ENCODE data around the gene ZBTB34. TPM values are rescaled to one million over a fixed set of nuclear protein-coding genes. Genes with fewer than 3 reads are reported as not detected.

Gene ZBTB34
- total RNA-seq, 2 donors from 2014 or later: 9.9 to 16.6 TPM

DNA sequence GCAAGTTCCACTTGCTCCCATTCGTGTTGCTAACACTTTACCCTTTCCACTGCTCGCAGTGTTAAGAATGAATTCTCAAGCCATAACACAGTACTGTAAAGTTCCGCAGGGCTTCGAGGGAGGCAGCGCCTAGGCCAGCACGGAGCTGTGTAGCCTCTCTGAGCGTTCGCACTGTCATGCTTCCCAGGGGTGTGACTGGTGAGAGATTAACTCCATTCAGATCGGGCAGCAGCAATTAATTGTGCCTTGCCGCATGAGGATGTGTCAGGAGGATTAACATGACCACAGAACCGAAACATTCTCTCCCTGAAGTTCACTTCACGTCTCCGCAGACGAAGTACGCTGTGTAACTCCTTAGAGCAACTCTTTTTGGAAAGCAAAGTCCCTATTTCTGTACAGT lies 23.2 kb downstream of the ZBTB34 start:
- no peak for DNase-seq (ENCODE audit: low spot score)
- no peak for ATAC-seq (ENCODE audit: insufficient number of reproducible peaks, low FRiP score, low read depth)
- TF ChIP-seq, protein P1, sequence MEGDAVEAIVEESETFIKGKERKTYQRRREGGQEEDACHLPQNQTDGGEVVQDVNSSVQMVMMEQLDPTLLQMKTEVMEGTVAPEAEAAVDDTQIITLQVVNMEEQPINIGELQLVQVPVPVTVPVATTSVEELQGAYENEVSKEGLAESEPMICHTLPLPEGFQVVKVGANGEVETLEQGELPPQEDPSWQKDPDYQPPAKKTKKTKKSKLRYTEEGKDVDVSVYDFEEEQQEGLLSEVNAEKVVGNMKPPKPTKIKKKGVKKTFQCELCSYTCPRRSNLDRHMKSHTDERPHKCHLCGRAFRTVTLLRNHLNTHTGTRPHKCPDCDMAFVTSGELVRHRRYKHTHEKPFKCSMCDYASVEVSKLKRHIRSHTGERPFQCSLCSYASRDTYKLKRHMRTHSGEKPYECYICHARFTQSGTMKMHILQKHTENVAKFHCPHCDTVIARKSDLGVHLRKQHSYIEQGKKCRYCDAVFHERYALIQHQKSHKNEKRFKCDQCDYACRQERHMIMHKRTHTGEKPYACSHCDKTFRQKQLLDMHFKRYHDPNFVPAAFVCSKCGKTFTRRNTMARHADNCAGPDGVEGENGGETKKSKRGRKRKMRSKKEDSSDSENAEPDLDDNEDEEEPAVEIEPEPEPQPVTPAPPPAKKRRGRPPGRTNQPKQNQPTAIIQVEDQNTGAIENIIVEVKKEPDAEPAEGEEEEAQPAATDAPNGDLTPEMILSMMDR (IDR thresholded peaks at IDR 0.05): no peak

DNA sequence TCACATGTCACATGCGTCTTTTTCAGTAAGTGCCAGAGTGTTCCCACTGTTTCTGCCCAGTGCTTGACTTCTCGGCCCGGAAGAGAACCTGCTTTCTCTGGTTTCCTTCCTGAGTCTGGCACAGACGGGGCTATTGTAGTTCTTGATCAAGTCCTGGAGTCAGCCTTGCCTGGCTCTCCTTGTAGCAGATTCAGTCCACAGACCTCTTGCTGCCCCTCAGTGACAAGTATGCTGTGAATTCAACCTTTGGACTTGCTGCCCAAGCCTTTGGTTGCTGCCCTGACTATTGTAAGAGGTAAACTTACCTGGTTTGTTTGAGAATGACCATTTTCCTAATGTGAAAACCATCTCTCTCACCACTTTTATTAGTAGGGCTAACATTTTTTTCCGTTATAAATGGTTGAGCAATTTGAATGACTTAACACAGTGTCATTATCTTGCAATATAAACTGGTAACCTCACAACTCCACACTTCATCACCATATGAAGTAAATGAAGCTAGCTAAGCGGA lies 24.7 kb downstream of the ZBTB34 start:
- Histone ChIP-seq H3K27ac (no peak overlapping the region), H3K4me3 (no peak overlapping the region), H3K36me3 (peaks cover 8% of the 10 kb centered on the region), H3K9me3 (no peaks in the 10 kb centered on the region), H3K4me1 (ENCODE audit: control insufficient read depth in 1 of 2, low read depth in 2 of 2) (peaks cover 0 to 16% of the 10 kb centered on the region in 2 donors), H3K27me3 (replicated peaks; ENCODE audit: insufficient read depth) (no peaks in the 10 kb centered on the region)
- ATAC-seq (ENCODE audit: insufficient number of reproducible peaks, low FRiP score, low read depth): no peak
- TF ChIP-seq, protein P1 (IDR thresholded peaks at IDR 0.05): no peak
- no peak for DNase-seq (ENCODE audit: low spot score)

More for the DNA sequence above, 23.2 kb downstream of the ZBTB34 start:
- no peaks in the 10 kb centered on the region for H3K27me3 ChIP-seq (replicated peaks; ENCODE audit: insufficient read depth)
- no peaks in the 10 kb centered on the region for H3K9me3 ChIP-seq
- H3K4me1 ChIP-seq (ENCODE audit: control insufficient read depth in 1 of 2, low read depth in 2 of 2): peaks cover 0 to 16% of the 10 kb centered on the region in 2 donors
- H3K36me3 ChIP-seq: peaks cover 13% of the 10 kb centered on the region
- no peak overlapping the region for H3K27ac ChIP-seq
- H3K4me3 ChIP-seq: no peak overlapping the region

- no peak for DNase-seq (ENCODE audit: low spot score)
- ATAC-seq (ENCODE audit: insufficient number of reproducible peaks, low FRiP score, low read depth): no peak
- Histone ChIP-seq H3K27ac (no peak overlapping the region), H3K9me3 (no peaks in the 10 kb centered on the region), H3K36me3 (peaks cover 3% of the 10 kb centered on the region), H3K4me3 (no peak overlapping the region), H3K4me1 (ENCODE audit: control insufficient read depth in 1 of 2, low read depth in 2 of 2) (peaks cover 0 to 6% of the 10 kb centered on the region in 2 donors), H3K27me3 (replicated peaks; ENCODE audit: insufficient read depth) (no peaks in the 10 kb centered on the region)
- TF ChIP-seq, protein P1 (IDR thresholded peaks at IDR 0.05): no peak
Observed at GRCh38 chr9:126886034-126886822, 25.8 kb downstream of the ZBTB34 start.

- DNase-seq (ENCODE audit: low spot score): no peak
- Histone ChIP-seq H3K4me3 (no peak overlapping the region), H3K27ac (no peak overlapping the region), H3K4me1 (ENCODE audit: control insufficient read depth in 1 of 2, low read depth in 2 of 2) (no peaks in the 10 kb centered on the region), H3K9me3 (no peaks in the 10 kb centered on the region), H3K36me3 (peaks cover 3% of the 10 kb centered on the region), H3K27me3 (replicated peaks; ENCODE audit: insufficient read depth) (no peaks in the 10 kb centered on the region)
- TF ChIP-seq, protein P1 (IDR thresholded peaks at IDR 0.05): no peak
- ATAC-seq (ENCODE audit: insufficient number of reproducible peaks, low FRiP score, low read depth): no peak
Observed at GRCh38 chr9:126886897-126887296, 26.5 kb downstream of the ZBTB34 start.

DNA sequence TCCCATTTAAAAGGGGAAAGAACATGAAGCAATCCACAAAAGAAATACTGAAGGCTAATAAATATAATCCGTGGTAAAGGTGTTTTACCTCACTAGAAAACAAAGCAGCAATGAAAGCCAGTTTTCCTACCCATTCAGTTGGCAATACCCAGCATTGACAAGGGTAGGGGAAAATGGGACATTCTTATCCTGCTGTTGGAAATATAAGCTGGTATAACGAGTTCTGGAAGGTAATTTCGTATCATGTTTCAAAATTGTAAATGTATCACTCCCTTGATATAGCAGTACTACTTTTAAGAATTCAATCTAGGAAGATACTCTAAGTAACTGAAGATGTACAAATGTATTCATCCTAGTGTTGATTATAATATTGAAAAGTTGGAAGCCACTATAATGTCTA lies 31.2 kb downstream of the ZBTB34 start:
- Histone ChIP-seq H3K4me1 (ENCODE audit: control insufficient read depth in 1 of 2, low read depth in 2 of 2) (no peaks in the 10 kb centered on the region), H3K4me3 (no peak overlapping the region), H3K27ac (no peak overlapping the region), H3K36me3 (no peaks in the 10 kb centered on the region), H3K9me3 (no peaks in the 10 kb centered on the region), H3K27me3 (replicated peaks; ENCODE audit: insufficient read depth) (no peaks in the 10 kb centered on the region)
- ATAC-seq (ENCODE audit: insufficient number of reproducible peaks, low FRiP score, low read depth) (no peak), DNase-seq (ENCODE audit: low spot score) (no peak)
- TF ChIP-seq, protein P1 (IDR thresholded peaks at IDR 0.05): no peak
